GM23248 (cell line): ENCODE data around the gene TBC1D22A.

Source experiments
- EZH2 ChIP-seq: fragments of 200-600 bp; sonication (generic); IDR thresholded peaks from 2 replicates; pipeline ENCODE4 v1.6.1; 2018; ENCODE audit warnings: antibody characterized with exemption, mild to moderate bottlenecking; ENCODE audit not compliant: insufficient read depth, poor library complexity, severe bottlenecking
- EZH2phosphoT487 ChIP-seq: fragments of 200-600 bp; sonication (generic); IDR thresholded peaks from 2 replicates; pipeline ENCODE4 v1.6.1; 2018; ENCODE audit warnings: antibody characterized with exemption, moderate library complexity, mild to moderate bottlenecking, low read depth; ENCODE audit not compliant: insufficient read depth

- TF ChIP-seq EZH2: no peak
- no peak for TF ChIP-seq EZH2phosphoT487
Observed at GRCh38 chr22:47107431-47107830, 345.0 kb downstream of the TBC1D22A start.
